Mucosa of descending colon (tissue), 3 donors: ENCODE results near the gene CRLF1. TPM values are rescaled to one million over a fixed set of nuclear protein-coding genes. Genes with fewer than 3 reads are reported as not detected.

Source experiments
- ATAC-seq: fragments of 200-7000 bp; cut with Tn5 transposase; one replicate; pipeline ENCODE4 v1.9.1; 2020; ENCODE audit warnings: mild to moderate bottlenecking, moderate library complexity
- DNase-seq, 3 donors: peaks; one replicate each; pipeline ENCODE4 v3.0.0-alpha.2; 2020
- H3K36me3 ChIP-seq: fragments of 200-600 bp; one replicate; pipeline ENCODE4 v1.8.0; 2021; ENCODE audit warnings: low read depth, mild to moderate bottlenecking
- H3K4me1 ChIP-seq: fragments of 200-600 bp; one replicate; pipeline ENCODE4 v1.8.0; 2021; ENCODE audit warnings: low read depth, mild to moderate bottlenecking
- H3K4me3 ChIP-seq: fragments of 200-600 bp; one replicate; pipeline ENCODE4 v1.8.0; 2021; ENCODE audit warnings: mild to moderate bottlenecking
- H3K9me3 ChIP-seq: fragments of 200-600 bp; one replicate; pipeline ENCODE4 v1.8.0; 2021; ENCODE audit warnings: mild to moderate bottlenecking
- intact Hi-C, 2 donors: fragments of 100-400 bp; cut with DNase I in 1 of 2; cut with micrococcal nuclease in 1 of 2; formaldehyde crosslinking; loops; one replicate each; pipeline versions ENCODE4 v1.11.0 to v1.11.1; 2022; cut with DNase I, micrococcal nuclease
- total RNA-seq, 3 donors: library from RNA; stranded (reverse); fragmentation: NEBNext Ultra II Directional in 2 of 3; extraction: Animal tissue kit (Norgen Biotek cat#: 25700) in 2 of 3; gene quantifications; one replicate each; pipeline versions ENCODE4 v1.2.1 to v1.2.4, GENCODE V29; 2021 to 2023
- TF ChIP-seq, protein P1 (sequence below): fragments of 200-600 bp; IDR thresholded peaks from one replicate; pipeline ENCODE4 v1.8.0; 2022; ENCODE audit warnings: antibody characterized with exemption, mild to moderate bottlenecking
- donor health status: DM: no; HTN: no; CAD: no; lungs with moderate emphysema.
- donor health status: DM: no; HTN: no; CAD: no.
- donor health status: DM: no; HTN: yes; CAD: no.

CRLF1 gene
- total RNA-seq, 3 donors from 2014 or later: 1.3 to 7.0 (median 6.6) TPM

DNA sequence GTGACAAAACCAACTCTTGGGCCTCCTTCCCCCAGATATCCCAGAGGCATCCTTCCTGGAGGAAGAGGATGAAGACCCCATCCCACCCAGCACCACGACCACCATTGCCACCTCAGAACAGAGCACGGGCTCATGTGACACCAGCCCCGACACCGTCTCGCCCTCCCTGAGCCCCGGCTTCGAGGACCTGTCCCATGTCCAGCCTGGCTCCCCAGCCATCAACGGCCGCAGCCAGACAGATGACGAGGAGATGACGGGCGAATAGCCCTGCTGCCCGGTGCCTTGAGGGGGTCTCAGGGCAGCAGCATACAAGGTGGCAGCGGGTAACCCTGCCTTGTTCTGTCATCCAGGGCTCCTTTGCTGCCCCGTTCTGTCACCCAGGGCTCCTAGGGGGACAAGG lies 38.2 kb downstream of the CRLF1 start:
- H3K9me3 ChIP-seq: no peaks in the 10 kb centered on the region

DNA sequence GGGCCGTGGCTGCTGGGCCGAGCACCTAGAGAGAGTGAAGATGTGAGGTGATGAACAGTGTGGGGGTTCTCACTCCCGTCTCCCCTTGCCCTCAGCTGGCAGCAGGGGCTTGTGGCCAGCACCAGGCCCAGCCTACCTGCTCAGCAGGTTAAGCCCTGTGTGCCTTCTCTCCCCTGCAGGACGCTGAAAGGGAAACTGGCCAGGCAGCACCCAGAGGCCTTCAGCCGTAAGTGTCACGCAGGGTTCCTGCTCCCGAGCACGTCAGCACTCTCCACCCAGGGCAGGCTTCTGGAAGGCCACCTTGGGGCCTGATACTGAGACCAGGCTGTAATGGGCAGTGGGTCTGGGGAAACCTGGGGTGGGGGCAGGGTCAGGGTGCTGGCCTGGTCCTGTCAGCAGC lies 39.6 kb downstream of the CRLF1 start:
- intact Hi-C loops: no loop called here
- DNase-seq (no peak), ATAC-seq (no peak)
- Histone ChIP-seq H3K9me3 (no peaks in the 10 kb centered on the region), H3K36me3 (peaks cover 13% of the 10 kb centered on the region), H3K4me1 (no peaks in the 10 kb centered on the region), H3K4me3 (no peak overlapping the region)
- TF ChIP-seq, protein P1, sequence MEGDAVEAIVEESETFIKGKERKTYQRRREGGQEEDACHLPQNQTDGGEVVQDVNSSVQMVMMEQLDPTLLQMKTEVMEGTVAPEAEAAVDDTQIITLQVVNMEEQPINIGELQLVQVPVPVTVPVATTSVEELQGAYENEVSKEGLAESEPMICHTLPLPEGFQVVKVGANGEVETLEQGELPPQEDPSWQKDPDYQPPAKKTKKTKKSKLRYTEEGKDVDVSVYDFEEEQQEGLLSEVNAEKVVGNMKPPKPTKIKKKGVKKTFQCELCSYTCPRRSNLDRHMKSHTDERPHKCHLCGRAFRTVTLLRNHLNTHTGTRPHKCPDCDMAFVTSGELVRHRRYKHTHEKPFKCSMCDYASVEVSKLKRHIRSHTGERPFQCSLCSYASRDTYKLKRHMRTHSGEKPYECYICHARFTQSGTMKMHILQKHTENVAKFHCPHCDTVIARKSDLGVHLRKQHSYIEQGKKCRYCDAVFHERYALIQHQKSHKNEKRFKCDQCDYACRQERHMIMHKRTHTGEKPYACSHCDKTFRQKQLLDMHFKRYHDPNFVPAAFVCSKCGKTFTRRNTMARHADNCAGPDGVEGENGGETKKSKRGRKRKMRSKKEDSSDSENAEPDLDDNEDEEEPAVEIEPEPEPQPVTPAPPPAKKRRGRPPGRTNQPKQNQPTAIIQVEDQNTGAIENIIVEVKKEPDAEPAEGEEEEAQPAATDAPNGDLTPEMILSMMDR: no peak

More for the DNA sequence above, 38.2 kb downstream of the CRLF1 start:
- Histone ChIP-seq H3K4me1 (peaks cover 11% of the 10 kb centered on the region), H3K36me3 (peaks cover 13% of the 10 kb centered on the region), H3K4me3 (no peak overlapping the region)
- TF ChIP-seq, protein P1: no peak
- intact Hi-C loops: no loop called here
- ATAC-seq: no peak
- no peak for DNase-seq

DNA sequence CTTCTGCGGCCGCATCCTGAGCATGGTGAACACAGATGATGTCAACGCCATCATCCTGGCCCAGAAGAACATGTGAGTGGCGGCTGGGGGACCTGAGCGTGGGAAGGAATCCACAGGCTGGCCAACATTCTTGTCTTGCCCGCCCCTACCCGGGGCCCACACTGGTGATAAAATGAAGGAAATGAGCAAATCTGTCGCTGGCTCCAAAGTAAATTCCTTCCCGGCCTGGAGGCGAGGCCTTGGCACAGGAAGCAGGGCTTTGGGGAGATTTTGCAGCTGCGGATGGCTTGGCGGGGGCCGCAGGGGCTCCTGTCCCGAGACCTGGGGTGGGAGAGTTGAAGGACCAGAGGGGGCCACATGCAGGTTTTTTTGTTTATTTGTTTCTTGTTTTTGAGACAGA lies 44.5 kb downstream of the CRLF1 start:
- Histone ChIP-seq H3K36me3 (peaks cover 6% of the 10 kb centered on the region), H3K4me3 (no peak overlapping the region), H3K4me1 (peaks cover 6% of the 10 kb centered on the region), H3K9me3 (no peaks in the 10 kb centered on the region)
- no peak for ATAC-seq
- no peak for DNase-seq
- TF ChIP-seq, protein P1: no peak
- intact Hi-C loops: no loop called here

DNA sequence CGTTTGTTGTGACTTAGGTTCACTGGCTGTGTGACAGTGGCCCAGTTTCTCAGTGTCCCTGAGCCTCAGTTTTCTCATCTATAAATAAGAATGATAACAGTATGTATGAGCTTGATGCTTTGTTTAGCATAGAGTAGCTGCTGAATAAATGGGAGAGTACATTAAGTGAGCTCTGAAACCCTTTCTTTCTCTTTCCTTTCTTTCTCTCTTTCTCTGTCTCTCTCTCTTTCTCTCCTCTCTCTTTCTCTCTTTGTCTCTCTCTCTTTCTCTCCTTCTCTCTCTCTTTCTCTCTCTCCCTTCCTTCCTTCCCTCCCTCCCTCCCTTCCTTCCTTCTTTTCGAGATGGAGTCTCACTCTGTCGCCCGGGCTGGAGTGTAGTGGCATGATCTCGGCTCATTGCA lies 46.9 kb downstream of the CRLF1 start:
- intact Hi-C loops: no loop called here
- no peak for DNase-seq
- Histone ChIP-seq H3K4me1 (peaks cover 6% of the 10 kb centered on the region), H3K4me3 (no peak overlapping the region), H3K36me3 (no peaks in the 10 kb centered on the region), H3K9me3 (no peaks in the 10 kb centered on the region)
- TF ChIP-seq, protein P1: no peak
- no peak for ATAC-seq

DNA sequence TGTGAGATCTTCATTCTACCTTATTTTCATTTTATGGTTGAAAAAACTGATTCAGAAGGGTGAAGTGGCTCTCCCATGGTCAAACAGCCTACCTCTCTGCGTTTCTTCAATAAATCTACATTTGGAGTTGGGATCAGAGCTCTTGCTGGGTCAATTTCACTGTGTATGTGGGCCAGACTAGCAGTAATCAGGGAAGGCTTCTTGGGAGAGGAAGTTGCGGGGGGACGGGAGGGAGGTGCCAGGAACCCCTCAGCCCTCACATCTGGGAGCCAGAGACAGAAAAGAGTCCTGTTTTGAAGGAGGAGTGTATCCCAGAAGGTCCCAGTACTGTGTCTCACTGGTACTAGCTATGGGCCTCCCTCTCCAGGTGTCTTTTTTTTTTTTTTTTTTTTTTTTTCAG lies 48.0 kb downstream of the CRLF1 start:
- no peak for ATAC-seq
- peaks cover 6% of the 10 kb centered on the region for H3K4me1 ChIP-seq
- intact Hi-C loops: no loop called here
- no peaks in the 10 kb centered on the region for H3K36me3 ChIP-seq
- TF ChIP-seq, protein P1: no peak
- no peaks in the 10 kb centered on the region for H3K9me3 ChIP-seq
- no peak for DNase-seq
- H3K4me3 ChIP-seq: no peak overlapping the region

DNA sequence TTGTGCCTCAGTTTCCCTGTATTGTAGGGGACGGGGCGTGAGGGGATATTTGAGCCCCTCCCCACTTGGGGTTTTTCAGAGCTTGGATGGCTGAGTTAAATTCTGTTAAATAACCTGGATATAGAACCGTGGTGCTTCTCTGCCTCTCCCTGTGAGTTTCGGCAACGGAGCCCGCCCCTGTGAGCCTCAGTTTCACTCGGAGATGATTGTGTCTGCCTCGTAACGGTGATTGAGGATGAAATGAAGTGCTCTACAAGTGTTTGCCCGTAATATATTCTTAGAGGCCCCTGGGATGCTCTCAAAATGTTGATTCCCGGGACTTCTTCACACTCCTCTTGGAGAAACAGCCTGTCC lies 48.4 kb downstream of the CRLF1 start:
- Histone ChIP-seq H3K4me3 (peak overlapping the region; percentile 62), H3K9me3 (no peaks in the 10 kb centered on the region), H3K36me3 (no peaks in the 10 kb centered on the region), H3K4me1 (peaks cover 6% of the 10 kb centered on the region)
- TF ChIP-seq, protein P1: no peak
- no peak for DNase-seq
- ATAC-seq: peak; percentile 4
- intact Hi-C loops: no loop called here
